Gastroesophageal sphincter (tissue), 3 donors: Measurements from ENCODE around the gene PLXDC1.

Experiments
- CTCF ChIP-seq, 4 experiments: fragments of 200-600 bp in 2 of 4; fragments of 450-650 bp in 2 of 4; sonication (generic) in 1 of 4; IDR thresholded peaks; one replicate each; pipeline ENCODE4 v1.5.1; 2017 to 2019; ENCODE audit warnings: antibody characterized with exemption in 4 of 4, mild to moderate bottlenecking in 2 of 4, moderate library complexity in 2 of 4
- EP300 ChIP-seq: sonication (generic); formaldehyde crosslinking; IDR thresholded peaks from one replicate; pipeline ENCODE4 v1.6.1; 2017; ENCODE audit warnings: antibody characterized with exemption, mild to moderate bottlenecking
- POLR2AphosphoS5 ChIP-seq: sonication (generic); formaldehyde crosslinking; IDR thresholded peaks from one replicate; pipeline ENCODE4 v1.6.1; 2017; ENCODE audit warnings: antibody characterized with exemption

- TF ChIP-seq CTCF (IDR thresholded peaks at IDR 0.05), result no peak
- no peak for TF ChIP-seq POLR2AphosphoS5
- no peak for TF ChIP-seq EP300
Observed at GRCh38 chr17:39178536-39178935, 27.1 kb upstream of the PLXDC1 start.
